Stimulated activated CD4-positive, alpha-beta T cell treated with anti-CD3 and anti-CD28 coated beads, Interleukin-4, amount 100 ng/mL, for 48 hours (primary cell): Measurements from ENCODE around the gene FOXR1.

Experiments
- DNase-seq, 2 donors: peaks; one replicate each; pipeline ENCODE4 v3.0.0-alpha.2; 2020; ENCODE audit warnings: low read depth in 2 of 2

FOXR1 gene

DNA sequence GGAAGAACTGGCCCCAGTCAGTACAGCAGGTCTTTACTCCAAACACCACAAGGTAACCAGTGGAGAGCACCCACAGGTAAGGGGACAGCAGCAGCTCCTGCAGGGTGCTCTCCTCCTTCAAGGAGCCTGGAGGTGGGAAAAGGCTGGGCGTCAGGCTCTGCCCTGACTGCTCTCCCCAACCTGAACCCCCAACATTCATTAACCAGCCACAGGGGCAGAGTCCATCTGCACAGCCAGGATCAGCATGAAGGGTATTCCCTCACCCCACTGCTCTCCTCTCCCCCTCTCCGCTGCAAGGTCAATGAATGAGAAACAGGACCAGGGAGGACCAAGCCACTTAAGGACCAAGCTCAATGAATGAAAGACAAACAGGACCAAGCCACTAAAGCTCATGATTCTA, 55.4 kb downstream of the FOXR1 start:
- no peak for DNase-seq

DNA sequence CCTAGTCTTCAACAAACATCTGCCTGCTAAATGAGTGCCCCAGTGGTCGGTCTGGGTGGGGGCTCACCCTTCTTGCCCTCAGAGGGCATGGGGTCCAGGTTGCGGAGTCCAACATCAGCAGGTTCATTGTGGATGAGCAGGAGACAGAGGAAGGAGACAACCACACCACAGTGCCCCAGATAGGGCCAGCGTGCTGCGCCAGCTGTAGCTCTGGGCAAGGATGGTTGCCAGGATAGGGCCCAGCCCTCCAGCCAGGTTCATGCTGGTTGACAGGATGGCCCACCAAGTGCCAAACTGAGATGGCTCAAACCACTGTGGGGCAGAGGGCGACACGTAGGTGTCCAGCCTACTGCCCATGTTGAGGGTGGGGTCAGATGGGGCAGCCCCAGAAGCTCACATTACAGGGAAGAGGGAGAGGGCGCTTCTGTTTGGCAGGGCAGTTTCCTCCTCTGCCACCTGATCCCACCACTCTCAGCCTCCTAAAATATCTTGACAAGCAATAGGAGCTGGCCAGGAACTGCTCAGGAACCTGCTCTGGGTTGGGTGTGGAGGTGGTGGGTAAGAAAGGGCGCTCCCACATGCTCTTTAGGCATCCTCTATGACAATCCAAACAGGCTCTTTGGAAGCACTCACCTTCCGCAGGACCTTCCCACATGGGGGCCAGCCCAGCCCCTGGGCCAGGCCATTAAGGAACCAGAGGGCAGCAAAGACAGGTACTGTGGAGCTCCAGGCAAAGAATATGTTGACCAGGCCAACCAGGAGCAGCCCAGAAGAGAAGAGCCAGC, 56.2 kb downstream of the FOXR1 start:
- no peak for DNase-seq

DNA sequence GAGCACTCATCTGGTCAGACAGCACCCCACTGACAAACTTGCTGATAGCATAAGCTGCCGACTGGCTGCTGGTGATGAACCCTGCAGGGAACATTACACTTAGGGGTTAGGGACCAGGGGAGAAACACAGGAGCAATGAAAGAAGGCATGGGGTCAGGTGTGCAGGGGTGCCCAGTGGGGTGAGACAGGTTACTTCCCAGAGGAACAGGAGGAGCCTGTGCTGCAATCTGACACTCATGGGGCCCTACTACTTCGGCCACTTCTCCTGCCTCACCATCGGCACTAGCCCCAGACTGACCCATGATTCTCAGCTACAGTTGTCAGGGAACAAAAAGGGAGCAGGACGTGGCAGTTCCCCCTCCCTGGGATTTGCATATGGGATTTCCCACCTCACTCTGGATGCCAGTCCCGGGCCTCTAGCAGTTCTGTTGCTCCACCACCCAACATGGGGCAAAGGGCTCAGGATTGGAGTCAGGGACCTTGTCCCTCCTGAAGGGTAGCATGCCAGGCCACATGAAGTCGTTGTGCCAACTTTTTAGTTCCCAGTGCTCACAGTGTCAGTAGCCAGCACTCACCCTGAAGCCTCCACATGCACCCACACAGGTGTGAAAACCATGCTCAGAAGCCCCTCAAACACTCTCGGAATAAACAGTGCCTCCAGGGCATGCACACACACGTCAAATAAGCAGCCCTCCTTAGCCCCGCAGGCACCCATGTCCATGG, 56.9 kb downstream of the FOXR1 start:
- no peak for DNase-seq

DNA sequence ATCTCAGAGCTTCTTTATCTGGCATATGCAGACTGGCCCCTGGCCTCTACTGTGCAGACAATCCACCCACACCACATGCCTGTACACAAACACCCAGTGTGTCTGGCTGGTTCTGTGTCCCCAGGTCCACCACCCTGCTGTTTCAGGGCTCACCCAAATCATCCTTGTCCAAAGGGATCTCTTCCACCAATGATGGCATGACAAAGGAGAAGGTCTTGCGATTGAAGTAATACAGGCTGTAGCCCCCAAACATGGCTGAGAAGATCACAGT, 57.4 kb downstream of the FOXR1 start:
- DNase-seq: no peak

DNA sequence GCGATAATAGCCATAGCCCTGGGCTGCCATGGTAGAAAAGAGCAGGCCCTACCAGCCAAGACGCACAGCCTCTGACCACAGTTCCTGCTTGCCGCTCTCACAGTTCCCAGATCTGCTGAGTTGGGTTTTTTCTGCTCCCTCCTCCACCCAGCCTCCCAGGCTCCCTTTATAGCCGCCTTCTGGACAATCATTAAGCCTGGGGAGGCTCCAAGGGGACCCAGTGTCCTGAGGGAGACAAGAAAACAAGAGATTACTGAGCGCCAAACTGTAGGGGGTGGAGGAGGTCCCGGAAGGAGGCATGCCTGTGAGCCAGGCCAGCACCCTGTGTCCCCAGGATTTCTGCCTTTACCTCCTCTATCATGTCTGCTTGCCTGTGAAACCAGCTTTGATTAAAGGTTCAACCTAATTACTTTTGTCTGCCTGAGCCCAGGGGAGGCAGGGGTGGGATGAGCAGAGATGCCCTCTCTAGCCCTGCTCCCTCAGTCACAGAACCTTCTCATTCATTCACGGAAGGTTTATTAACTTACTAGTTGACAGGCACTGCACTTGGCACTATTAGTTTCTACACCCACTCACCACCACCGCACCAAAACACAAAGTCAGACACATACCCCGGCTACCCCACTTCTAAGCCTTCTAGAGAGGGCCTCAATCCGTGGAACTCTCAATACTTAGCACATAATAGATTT, 57.9 kb downstream of the FOXR1 start:
- DNase-seq: no peak

DNA sequence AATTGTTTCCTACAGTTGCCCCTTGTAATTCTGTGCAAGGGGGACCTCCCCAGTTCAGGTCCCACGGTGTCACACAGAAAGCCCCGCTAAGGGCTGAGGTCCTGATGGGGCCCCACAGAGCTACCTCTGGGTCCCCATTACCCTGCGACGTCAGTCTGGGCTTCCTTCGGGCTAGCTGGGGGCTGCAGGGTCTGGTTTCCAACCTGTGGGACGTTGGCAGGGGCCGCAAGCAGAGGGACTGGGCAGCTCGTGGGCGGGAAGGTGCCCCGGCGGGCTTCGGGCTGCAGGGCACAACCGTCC, 58.4 kb downstream of the FOXR1 start:
- DNase-seq: peak in 1 of 2 donors; percentile 15

DNA sequence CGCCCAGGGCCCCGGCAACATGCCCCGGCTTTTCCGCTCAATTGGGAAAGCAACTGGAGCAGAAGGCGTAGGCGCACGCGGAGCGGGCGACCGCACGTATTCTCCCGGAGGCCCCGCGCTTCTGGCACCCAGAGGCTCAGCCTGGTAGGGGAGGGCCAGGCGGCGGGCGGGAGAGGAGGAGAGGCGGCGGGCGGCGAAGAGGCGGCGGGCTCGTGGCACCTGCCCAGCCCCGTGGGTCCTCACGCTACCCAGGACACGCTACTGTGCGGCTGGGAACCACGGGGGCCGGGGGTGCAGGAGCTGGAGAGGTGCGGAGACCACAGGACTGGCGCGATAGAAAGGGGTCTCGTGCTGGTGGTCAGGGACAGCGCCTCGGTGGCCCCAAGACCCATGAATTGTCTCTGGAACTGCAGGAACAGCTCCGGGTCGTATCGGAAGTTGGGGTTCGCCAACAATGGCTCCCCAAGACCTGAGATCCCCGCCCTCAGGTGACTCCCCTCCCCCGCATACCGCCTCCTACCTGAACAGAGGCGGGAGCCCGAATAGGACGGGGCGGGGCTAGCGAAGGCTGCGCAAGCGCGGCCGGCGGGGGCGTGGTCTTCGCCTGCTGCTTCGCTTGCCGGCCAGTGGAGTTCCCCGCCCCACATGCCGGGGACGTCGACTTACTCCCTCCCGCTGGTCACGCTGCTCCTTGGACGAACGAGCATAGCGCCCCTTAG, 58.9 kb downstream of the FOXR1 start, which contains the start of gene SLC37A4:
SLC37A4 (minus strand) TSS at position 549 of the 719 bp plus-strand sequence.
- DNase-seq: peak; percentile 97 to 99
